NCI-H2107 treated with DMSO at 0.1 percent for 48 hours (cell line): ENCODE measurements around the gene LARP1.
"Not testable (repeated sequence)": the region's sequence is repeated elsewhere in the genome, so short reads cannot be mapped to it uniquely, and the experiment has no call there.

ENCODE experiments used
- DNase-seq: peaks from one replicate; lab custom pipeline; 2025; ENCODE audit not compliant: unreplicated experiment; lab: John Stamatoyannopoulos, UW

The LARP1 gene

GRCh38 chr5:154820383-154820782 is 65.2 kb downstream of the LARP1 start:
- DNase-seq: no peak

GRCh38 chr5:154822896-154823295 is 67.7 kb downstream of the LARP1 start:
- DNase-seq: not testable (repeated sequence)

GRCh38 chr5:154823605-154824004 is 68.4 kb downstream of the LARP1 start:
- no peak for DNase-seq

GRCh38 chr5:154824070-154824469 is 68.9 kb downstream of the LARP1 start:
- DNase-seq: no peak

GRCh38 chr5:154829181-154829588 is 74.0 kb downstream of the LARP1 start:
- no peak for DNase-seq

GRCh38 chr5:154829589-154830218 is 74.5 kb downstream of the LARP1 start:
- DNase-seq: no peak

GRCh38 chr5:154830219-154830595 is 75.0 kb downstream of the LARP1 start:
- no peak for DNase-seq

GRCh38 chr5:154830596-154830995 is 75.4 kb downstream of the LARP1 start:
- DNase-seq: no peak

GRCh38 chr5:154831451-154831850 is 76.3 kb downstream of the LARP1 start:
- no peak for DNase-seq

- DNase-seq: not testable (repeated sequence)
These were observed 77.6 kb downstream of the LARP1 start for GRCh38 chr5:154832804-154833203.

GRCh38 chr5:154834053-154834452 is 78.9 kb downstream of the LARP1 start:
- no peak for DNase-seq

GRCh38 chr5:154835701-154836052 is 80.5 kb downstream of the LARP1 start:
- DNase-seq: not testable (repeated sequence)

- DNase-seq: no peak
These were observed 81.0 kb downstream of the LARP1 start for GRCh38 chr5:154836225-154836624.

GRCh38 chr5:154837009-154837901 is 82.1 kb downstream of the LARP1 start:
- no peak for DNase-seq

GRCh38 chr5:154840435-154841272 is 85.5 kb downstream of the LARP1 start:
- no peak for DNase-seq

- DNase-seq: no peak
These were observed 86.1 kb downstream of the LARP1 start for GRCh38 chr5:154841273-154841661.

GRCh38 chr5:154842689-154843530 is 87.7 kb downstream of the LARP1 start:
- no peak for DNase-seq

GRCh38 chr5:154844809-154845208 is 89.6 kb downstream of the LARP1 start:
- DNase-seq: no peak

- no peak for DNase-seq
These were observed 94.1 kb downstream of the LARP1 start for GRCh38 chr5:154849264-154849785.

- DNase-seq: no peak
These were observed 94.6 kb downstream of the LARP1 start for GRCh38 chr5:154849791-154850201.
